Omental fat pad (tissue), 4 donors: ENCODE measurements around the gene C10orf62. TPM values are rescaled to one million over a fixed set of nuclear protein-coding genes. Genes with fewer than 3 reads are reported as not detected.

Experiments used
- ATAC-seq: fragments of 150-250 bp; one replicate; pipeline ENCODE4 v1.9.1; 2016; ENCODE audit warnings: mild to moderate bottlenecking, moderate library complexity; ENCODE audit not compliant: low FRiP score
- DNase-seq: peaks from one replicate; pipeline ENCODE4 v3.0.0-alpha.2; 2019; ENCODE audit warnings: low spot score
- CTCF ChIP-seq, 3 donors: fragments of 450-650 bp; IDR thresholded peaks; one replicate each; pipeline ENCODE4 v1.5.1; 2016 to 2017; ENCODE audit warnings: antibody characterized with exemption in 3 of 3, mild to moderate bottlenecking in 3 of 3, moderate library complexity in 2 of 3
- total RNA-seq, 4 donors: library from RNA; depleted of rRNA; stranded (reverse); fragments of >200 nt; gene quantifications; one replicate each; pipeline ENCODE4 v1.1.0, GENCODE V29; 2016

C10orf62 gene
- total RNA-seq, 4 donors from 2014 or later, result 0.88 to 1.2 TPM; not detected in 2

- no peak for TF ChIP-seq CTCF (IDR thresholded peaks at IDR 0.05)
- ATAC-seq (no peak), DNase-seq (no peak)
Measured at GRCh38 chr10:97590082-97590747, 694 bp downstream of the C10orf62 start.

- ATAC-seq (no peak), DNase-seq (no peak)
- TF ChIP-seq CTCF (IDR thresholded peaks at IDR 0.05), result no peak
Measured at GRCh38 chr10:97590748-97591495, 1.4 kb downstream of the C10orf62 start.

- ATAC-seq, result no peak
- TF ChIP-seq CTCF (IDR thresholded peaks at IDR 0.05), result no peak
- no peak for DNase-seq
Measured at GRCh38 chr10:97593421-97593820, 3.9 kb downstream of the C10orf62 start.

GRCh38 chr10:97596101-97597082 lies 6.9 kb downstream of the C10orf62 start:
- DNase-seq, result no peak
- TF ChIP-seq CTCF (IDR thresholded peaks at IDR 0.05), result no peak
- ATAC-seq, result peak; percentile 89

- ATAC-seq (no peak), DNase-seq (no peak)
- no peak for TF ChIP-seq CTCF (IDR thresholded peaks at IDR 0.05)
Measured at GRCh38 chr10:97597778-97598177, 8.3 kb downstream of the C10orf62 start.

GRCh38 chr10:97598407-97599271 lies 9.1 kb downstream of the C10orf62 start:
- no peak for TF ChIP-seq CTCF (IDR thresholded peaks at IDR 0.05)
- DNase-seq, result no peak

More at GRCh38 chr10:97598407-97599271, 9.1 kb downstream of the C10orf62 start:
- ATAC-seq, result no peak
